Thyroid gland (tissue), 4 donors: Measurements from ENCODE around the gene BUD31. TPM values are rescaled to one million over a fixed set of nuclear protein-coding genes. Genes with fewer than 3 reads are reported as not detected.

Experiments
- DNase-seq, 2 donors: peaks; one replicate each; pipeline ENCODE4 v3.0.0-alpha.2; 2019
- H3K27ac ChIP-seq, 3 donors: fragments of 200-600 bp; sonication (generic); 1 replicate in 2 of 3; 2 replicates in 1 of 3; pipeline ENCODE4 v1.5.1; 2016 to 2019; ENCODE audit warnings: mild to moderate bottlenecking in 1 of 3, moderate library complexity in 1 of 3
- H3K27me3 ChIP-seq: fragments of 200-600 bp; sonication (generic); one replicate; pipeline ENCODE4 v1.5.1; 2019
- H3K36me3 ChIP-seq, 2 donors: fragments of 200-600 bp; sonication (generic); one replicate each; pipeline ENCODE4 v1.5.1; 2016 to 2019
- H3K4me1 ChIP-seq, 2 donors: fragments of 200-600 bp; sonication (generic); one replicate each; pipeline ENCODE4 v1.5.1; 2017 to 2019
- H3K4me3 ChIP-seq, 3 donors: fragments of 200-600 bp; sonication (generic); replicated peaks in 1 of 3; 1 replicate in 2 of 3; 2 replicates in 1 of 3; pipeline ENCODE4 v1.5.1; 2016; ENCODE audit warnings: mild to moderate bottlenecking in 1 of 3
- H3K9me3 ChIP-seq: fragments of 200-600 bp; sonication (generic); one replicate; pipeline ENCODE4 v1.5.1; 2017
- POLR2A ChIP-seq, 2 donors: fragments of 450-650 bp; IDR thresholded peaks; one replicate each; pipeline ENCODE4 v1.6.1; 2017; ENCODE audit warnings: antibody characterized with exemption in 2 of 2, mild to moderate bottlenecking in 2 of 2, moderate library complexity in 1 of 2
- WGBS, 2 donors: methylation state at CpG; one replicate each; pipeline ENCODE4 v1.1.5; 2017; 5-methylcytosine and 5-hydroxymethylcytosine counted together
- intact Hi-C: fragments of 100-400 bp; cut with DNase I; formaldehyde crosslinking; loops from one replicate; pipeline ENCODE4 v1.15.1; 2023
- total RNA-seq, 4 donors: library from RNA; depleted of rRNA; stranded (reverse); fragments of >200 nt; gene quantifications; one replicate each; pipeline ENCODE4 v1.2.3, GENCODE V29; 2016
- TF ChIP-seq, protein P1 (sequence below), 6 experiments: fragments of 200-600 bp in 3 of 6; fragments of 450-650 bp in 3 of 6; sonication (generic) in 3 of 6; IDR thresholded peaks; one replicate each; pipeline ENCODE4 v1.5.1; 2016 to 2019; ENCODE audit warnings: antibody characterized with exemption in 6 of 6, mild to moderate bottlenecking in 2 of 6, inconsistent platforms in 1 of 6, moderate library complexity in 1 of 6

The BUD31 gene
- total RNA-seq, 4 donors from 2014 or later: 41.9 to 89.1 (median 65.4) TPM

DNA sequence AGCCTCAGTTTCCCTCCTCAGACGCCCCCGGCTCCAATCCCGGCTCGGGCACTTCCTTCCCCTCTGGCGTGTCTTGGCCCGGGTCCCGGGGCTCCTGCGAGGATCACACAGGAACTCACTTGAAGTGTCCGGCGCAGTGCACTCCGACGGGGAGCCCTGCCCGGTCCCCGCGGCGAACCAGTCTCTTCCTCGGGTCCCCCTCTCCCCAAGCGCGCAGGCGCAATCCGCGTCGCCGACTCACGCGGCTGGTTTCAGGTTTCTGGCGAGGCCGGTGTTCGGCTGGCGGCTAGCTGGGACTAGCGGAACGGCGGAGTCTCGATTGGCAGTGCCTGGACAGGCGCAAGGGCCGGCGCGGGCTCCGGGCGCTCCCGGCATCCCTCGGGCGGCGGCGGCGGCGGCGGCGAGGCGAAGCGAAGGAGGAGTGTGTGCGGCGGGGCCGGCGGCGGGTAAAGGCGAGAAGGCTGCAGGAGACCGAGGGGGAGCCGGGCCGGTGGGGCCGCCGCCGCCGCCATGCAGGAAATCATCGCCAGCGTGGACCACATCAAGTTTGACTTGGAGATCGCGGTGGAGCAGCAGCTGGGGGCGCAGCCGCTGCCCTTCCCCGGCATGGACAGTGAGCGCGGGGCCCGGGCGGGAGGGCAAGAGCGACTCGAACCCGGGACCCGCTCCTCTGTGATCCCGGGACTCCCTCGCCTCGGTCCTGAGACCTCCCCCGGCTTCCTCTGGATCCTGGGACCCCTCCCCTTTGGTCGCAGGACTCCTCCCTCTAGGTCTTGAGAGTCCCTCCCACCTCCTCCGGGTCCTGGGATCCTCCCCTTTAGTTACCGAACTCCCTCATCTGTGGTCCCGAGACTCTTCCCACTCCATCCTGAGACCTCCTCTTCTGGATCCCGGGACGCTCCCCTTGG, 30.1 kb downstream of the BUD31 start, which contains the start of the genes CPSF4 and PTCD1:
TSS of gene CPSF4 (plus strand) at position 371 of the 908 bp plus-strand sequence. CDS start at position 511, 140 bp downstream.
TSS of gene PTCD1 (minus strand) at position 226 of the 908 bp plus-strand sequence. CDS start 3,556 bp downstream, outside the sequence.
- intact Hi-C loops: no loop called here
- Histone ChIP-seq H3K4me3 (peak within 1 kb of the TSS; percentile 74 to 96 (median 84)), H3K27ac (peak within 1 kb of the TSS; percentile 77 to 86 (median 85)), H3K27me3 (no peaks in the 10 kb centered on the region), H3K9me3 (no peaks in the 10 kb centered on the region), H3K36me3 (peaks cover 9 to 10% of the 10 kb centered on the region in 2 donors), H3K4me1 (peaks cover 15 to 16% of the 10 kb centered on the region in 2 donors)
- TF ChIP-seq, protein P1, sequence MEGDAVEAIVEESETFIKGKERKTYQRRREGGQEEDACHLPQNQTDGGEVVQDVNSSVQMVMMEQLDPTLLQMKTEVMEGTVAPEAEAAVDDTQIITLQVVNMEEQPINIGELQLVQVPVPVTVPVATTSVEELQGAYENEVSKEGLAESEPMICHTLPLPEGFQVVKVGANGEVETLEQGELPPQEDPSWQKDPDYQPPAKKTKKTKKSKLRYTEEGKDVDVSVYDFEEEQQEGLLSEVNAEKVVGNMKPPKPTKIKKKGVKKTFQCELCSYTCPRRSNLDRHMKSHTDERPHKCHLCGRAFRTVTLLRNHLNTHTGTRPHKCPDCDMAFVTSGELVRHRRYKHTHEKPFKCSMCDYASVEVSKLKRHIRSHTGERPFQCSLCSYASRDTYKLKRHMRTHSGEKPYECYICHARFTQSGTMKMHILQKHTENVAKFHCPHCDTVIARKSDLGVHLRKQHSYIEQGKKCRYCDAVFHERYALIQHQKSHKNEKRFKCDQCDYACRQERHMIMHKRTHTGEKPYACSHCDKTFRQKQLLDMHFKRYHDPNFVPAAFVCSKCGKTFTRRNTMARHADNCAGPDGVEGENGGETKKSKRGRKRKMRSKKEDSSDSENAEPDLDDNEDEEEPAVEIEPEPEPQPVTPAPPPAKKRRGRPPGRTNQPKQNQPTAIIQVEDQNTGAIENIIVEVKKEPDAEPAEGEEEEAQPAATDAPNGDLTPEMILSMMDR (IDR thresholded peaks at IDR 0.05): peak in 1 of 6 experiments; percentile 29
- peak in 1 of 2 donors; percentile 59 for TF ChIP-seq POLR2A (IDR thresholded peaks at IDR 0.05)
- WGBS, 2 donors: 0 to 1% methylated on average over 31 to 47 of the region's 89 CpGs
- DNase-seq: peak; percentile 96 to 98

DNA sequence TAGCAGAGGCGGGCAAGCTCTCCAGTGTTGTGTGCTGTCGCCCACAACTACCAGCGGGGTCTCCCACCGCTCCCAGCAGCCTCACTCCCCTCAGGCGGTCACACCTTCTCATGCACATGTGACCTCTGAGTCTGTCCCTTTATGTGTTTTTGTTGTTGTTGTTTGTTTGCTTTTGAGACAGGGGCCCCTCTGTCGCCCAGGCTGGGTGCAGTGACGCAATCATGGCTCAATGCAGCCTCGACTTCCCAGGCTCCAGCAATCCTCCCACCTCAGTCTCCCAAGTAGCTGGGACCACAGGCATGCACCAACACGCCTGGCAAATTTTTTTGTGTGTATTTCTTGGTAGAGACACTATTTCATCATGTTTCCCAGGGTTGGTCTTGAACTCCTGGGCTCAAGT, 31.4 kb downstream of the BUD31 start:
- Histone ChIP-seq H3K4me3 (no peak overlapping the region), H3K9me3 (no peaks in the 10 kb centered on the region), H3K27me3 (no peaks in the 10 kb centered on the region), H3K4me1 (peaks cover 15 to 16% of the 10 kb centered on the region in 2 donors), H3K27ac (no peak overlapping the region), H3K36me3 (peaks cover 3 to 6% of the 10 kb centered on the region in 2 donors)
- DNase-seq: no peak
- TF ChIP-seq, protein P1 (IDR thresholded peaks at IDR 0.05): no peak
- TF ChIP-seq POLR2A (IDR thresholded peaks at IDR 0.05): no peak
- 73 to 80% methylated on average over 9 of the region's 9 CpGs for WGBS, 2 donors
- intact Hi-C loops: no loop called here

DNA sequence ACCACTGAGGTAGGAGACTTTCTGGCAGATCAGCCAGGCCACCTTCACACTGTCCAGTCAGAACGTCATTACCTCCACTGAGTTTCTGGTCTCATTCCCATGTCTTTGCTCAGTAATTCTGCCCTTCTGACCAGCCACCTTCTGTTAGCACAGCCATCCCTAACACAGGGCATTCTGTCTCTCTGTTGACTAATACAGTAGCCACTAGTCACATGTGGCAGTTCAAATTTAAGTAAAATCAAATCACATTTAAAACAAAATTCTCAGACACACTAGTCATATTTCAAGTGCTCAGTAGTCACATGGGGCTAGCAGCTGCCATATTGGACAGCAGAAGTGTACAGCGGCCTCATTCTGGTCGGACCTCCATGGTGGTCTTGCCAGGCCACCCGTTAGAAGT, 37.3 kb downstream of the BUD31 start:
- intact Hi-C loops: no loop called here
- Histone ChIP-seq H3K4me3 (no peak overlapping the region), H3K4me1 (no peaks in the 10 kb centered on the region), H3K9me3 (no peaks in the 10 kb centered on the region), H3K27me3 (no peaks in the 10 kb centered on the region), H3K27ac (no peak overlapping the region), H3K36me3 (peaks cover 32 to 41% of the 10 kb centered on the region in 2 donors)
- no peak for DNase-seq
- TF ChIP-seq POLR2A (IDR thresholded peaks at IDR 0.05): no peak
- TF ChIP-seq, protein P1 (IDR thresholded peaks at IDR 0.05): no peak
- 92% methylated on average over 4 of the region's 4 CpGs for WGBS, 2 donors

DNA sequence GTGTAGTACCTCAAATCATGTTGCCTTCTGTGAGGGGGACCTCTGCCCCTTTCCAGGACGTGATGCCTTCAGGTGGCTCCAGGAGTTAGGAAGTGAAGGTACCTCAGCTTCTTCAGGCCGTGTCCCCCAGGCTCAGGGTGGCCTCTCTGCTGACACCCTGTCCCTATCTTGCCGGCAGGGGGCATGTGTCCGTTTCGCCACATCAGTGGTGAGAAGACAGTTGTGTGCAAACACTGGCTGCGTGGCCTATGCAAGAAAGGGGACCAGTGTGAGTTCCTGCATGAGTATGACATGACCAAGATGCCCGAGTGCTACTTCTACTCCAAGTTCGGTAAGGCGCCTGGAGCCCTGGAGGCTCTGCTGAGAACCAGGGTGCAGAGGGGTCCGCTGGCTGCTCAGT, 39.2 kb downstream of the BUD31 start:
- 91 to 93% methylated on average over 7 of the region's 10 CpGs for WGBS, 2 donors
- peaks cover 32 to 49% of the 10 kb centered on the region in 2 donors for H3K36me3 ChIP-seq
- H3K27ac ChIP-seq: no peak overlapping the region
- no peaks in the 10 kb centered on the region for H3K27me3 ChIP-seq
- DNase-seq: no peak
- intact Hi-C loops: no loop called here
- TF ChIP-seq, protein P1 (IDR thresholded peaks at IDR 0.05): no peak
- TF ChIP-seq POLR2A (IDR thresholded peaks at IDR 0.05): no peak
- H3K9me3 ChIP-seq: no peaks in the 10 kb centered on the region
- no peaks in the 10 kb centered on the region for H3K4me1 ChIP-seq
- no peak overlapping the region for H3K4me3 ChIP-seq

DNA sequence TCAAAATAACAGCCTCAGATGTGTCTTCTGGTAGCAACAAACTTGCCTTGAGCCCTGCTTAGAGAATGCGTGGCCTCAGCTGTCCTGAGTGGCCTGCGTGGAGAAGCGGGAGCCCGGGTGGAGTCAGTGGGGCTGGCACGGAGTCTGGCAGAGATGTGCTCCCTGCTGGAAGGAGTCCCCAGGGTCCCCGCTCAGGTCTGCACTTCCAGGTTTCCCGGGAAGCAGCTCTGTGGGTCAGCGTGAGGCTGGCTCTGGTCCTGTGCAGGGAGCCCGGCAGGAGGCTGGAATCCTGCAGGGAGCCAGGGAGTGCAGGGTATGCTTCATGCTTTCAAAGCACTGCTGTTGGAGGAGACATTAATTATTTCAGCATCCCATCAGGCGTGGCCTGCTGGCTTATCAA, 40.1 kb downstream of the BUD31 start:
- H3K36me3 ChIP-seq: peaks cover 32 to 56% of the 10 kb centered on the region in 2 donors
- no peak for DNase-seq
- TF ChIP-seq, protein P1 (IDR thresholded peaks at IDR 0.05): no peak
- TF ChIP-seq POLR2A (IDR thresholded peaks at IDR 0.05): no peak
- no peaks in the 10 kb centered on the region for H3K9me3 ChIP-seq
- intact Hi-C loops: no loop called here
- 94 to 99% methylated on average over 8 to 10 of the region's 10 CpGs for WGBS, 2 donors
- no peak overlapping the region for H3K27ac ChIP-seq
- no peaks in the 10 kb centered on the region for H3K4me1 ChIP-seq
- H3K27me3 ChIP-seq: no peaks in the 10 kb centered on the region
- H3K4me3 ChIP-seq: no peak overlapping the region
